Superior temporal gyrus (tissue), 1 donor: Measurements from ENCODE around the gene MYLK2.
"Not testable (repeated sequence)": the region's sequence is repeated elsewhere in the genome, so short reads cannot be mapped to it uniquely, and the experiment has no call there.

Experiments used
- DNase-seq: peaks from one replicate; pipeline ENCODE4 v3.0.0-alpha.2; 2016; ENCODE audit errors: extremely low spot score

MYLK2 gene

GRCh38 chr20:31815408-31816188, 3.6 kb upstream of the MYLK2 start:
- no peak for DNase-seq

- no peak for DNase-seq
Observed at GRCh38 chr20:31816221-31816620, 2.9 kb upstream of the MYLK2 start.

- no peak for DNase-seq
Observed at GRCh38 chr20:31817461-31817860, 1.7 kb upstream of the MYLK2 start.

- DNase-seq: no peak
Observed at GRCh38 chr20:31818376-31818908, 714 bp upstream of the MYLK2 start.

GRCh38 chr20:31820228-31820627, 1.1 kb downstream of the MYLK2 start:
- no peak for DNase-seq

GRCh38 chr20:31821427-31821826, 2.3 kb downstream of the MYLK2 start:
- no peak for DNase-seq

- peak; percentile 82 for DNase-seq
Observed at GRCh38 chr20:31822421-31823330, 3.5 kb downstream of the MYLK2 start.

- no peak for DNase-seq
Observed at GRCh38 chr20:31823360-31824124, 4.4 kb downstream of the MYLK2 start.

- no peak for DNase-seq
Observed at GRCh38 chr20:31824125-31824485, 4.9 kb downstream of the MYLK2 start.

- DNase-seq: no peak
Observed at GRCh38 chr20:31824554-31825313, 5.6 kb downstream of the MYLK2 start.

- no peak for DNase-seq
Observed at GRCh38 chr20:31826074-31826473, 6.9 kb downstream of the MYLK2 start.

- no peak for DNase-seq
Observed at GRCh38 chr20:31827059-31827458, 7.9 kb downstream of the MYLK2 start.

GRCh38 chr20:31828016-31828415, 8.9 kb downstream of the MYLK2 start:
- DNase-seq: not testable (repeated sequence)

GRCh38 chr20:31829731-31830130, 10.6 kb downstream of the MYLK2 start:
- DNase-seq: no peak

- no peak for DNase-seq
Observed at GRCh38 chr20:31830406-31830981, 11.3 kb downstream of the MYLK2 start.

- no peak for DNase-seq
Observed at GRCh38 chr20:31831211-31831610, 12.1 kb downstream of the MYLK2 start.

- no peak for DNase-seq
Observed at GRCh38 chr20:31831771-31832306, 12.7 kb downstream of the MYLK2 start.

GRCh38 chr20:31833130-31833930, 14.2 kb downstream of the MYLK2 start:
- DNase-seq: peak; percentile 42

GRCh38 chr20:31833931-31834521, 14.9 kb downstream of the MYLK2 start:
- no peak for DNase-seq
